H1 (cell line): ENCODE results near the gene NIN. TPM values are rescaled to one million over a fixed set of nuclear protein-coding genes. Genes with fewer than 3 reads are reported as not detected.

Experiments used
- CTCF ChIA-PET: fragments of 300-600 bp; sonication (Branson Sonifier 250); formaldehyde crosslinking; loops from one replicate; lab custom pipeline; 2021; ENCODE audit not compliant: partially characterized antibody; lab: Charles Lee
- POLR2A ChIA-PET: fragments of 300-600 bp; sonication (Branson Sonifier 250); formaldehyde crosslinking; loops from one replicate; lab custom pipeline; 2021; ENCODE audit warnings: inconsistent platforms; ENCODE audit not compliant: partially characterized antibody; lab: Charles Lee
- DNase-seq, 2 experiments: peaks; one replicate each; pipeline versions ENCODE4 v3.0.0 to v3.0.0-alpha.2; 2010 to 2022; ENCODE audit warnings: low spot score in 2 of 2, low read depth in 1 of 2, mixed read lengths in 1 of 2
- FAIRE-seq: peaks from 2 replicates; lab custom pipeline; 2011; peaks lifted over from hg19 to GRCh38; lab: Jason Lieb, UNC
- H2AFZ ChIP-seq: 2 replicates; pipeline ENCODE4 v1.8.1; 2012; ENCODE audit warnings: low read length, inconsistent platforms
- H2AK5ac ChIP-seq: 2 replicates; pipeline ENCODE4 v1.6.1; 2013; ENCODE audit warnings: low read depth, low read length
- H2BK120ac ChIP-seq: replicated peaks from 2 replicates; pipeline ENCODE3; 2013; ENCODE audit warnings: low read depth, low read length, inconsistent platforms
- H2BK12ac ChIP-seq: 2 replicates; pipeline ENCODE4 v1.6.1; 2013; ENCODE audit warnings: low read depth, low read length
- H2BK15ac ChIP-seq: 2 replicates; pipeline ENCODE4 v1.6.1; 2013; ENCODE audit warnings: low read length
- H2BK20ac ChIP-seq: 2 replicates; pipeline ENCODE4 v1.6.1; 2013; ENCODE audit warnings: low read length
- H2BK5ac ChIP-seq: 2 replicates; pipeline ENCODE4 v1.6.1; 2013; ENCODE audit warnings: low read depth, low read length
- H3K14ac ChIP-seq: 2 replicates; pipeline ENCODE4 v1.6.1; 2013; ENCODE audit warnings: inconsistent platforms; ENCODE audit not compliant: insufficient read length
- H3K18ac ChIP-seq: 2 replicates; pipeline ENCODE4 v1.6.1; 2013; ENCODE audit warnings: low read length; ENCODE audit errors: extremely low read depth
- H3K23ac ChIP-seq: 2 replicates; pipeline ENCODE4 v1.6.1; 2013; ENCODE audit warnings: inconsistent platforms; ENCODE audit not compliant: insufficient read length
- H3K23me2 ChIP-seq: 2 replicates; pipeline ENCODE4 v1.6.1; 2013; ENCODE audit warnings: low read depth, low read length
- H3K27ac ChIP-seq: 2 replicates; pipeline ENCODE4 v1.6.1; 2011; ENCODE audit warnings: low read depth, low read length, inconsistent platforms
- H3K27me3 ChIP-seq, 4 experiments: replicated peaks in 1 of 4; 1 replicate in 1 of 4; 2 replicates in 3 of 4; pipeline versions ENCODE4 v1.6.1 to v1.8.1; 2011 to 2013; ENCODE audit warnings: low read length in 3 of 4, mild to moderate bottlenecking in 3 of 4, inconsistent platforms in 2 of 4, mixed read lengths in 2 of 4, moderate library complexity in 1 of 4; ENCODE audit not compliant: control insufficient read depth in 3 of 4, insufficient read depth in 3 of 4; ENCODE audit errors: extremely low read depth in 1 of 4
- H3K36me3 ChIP-seq, 4 experiments: 2 replicates each; pipeline versions ENCODE4 v1.6.1 to v1.8.1; 2011 to 2013; ENCODE audit warnings: mild to moderate bottlenecking in 4 of 4, low read length in 3 of 4, moderate library complexity in 2 of 4, control low read depth in 1 of 4, inconsistent platforms in 1 of 4; ENCODE audit not compliant: insufficient read depth in 4 of 4, control insufficient read depth in 2 of 4
- H3K4ac ChIP-seq: replicated peaks from 2 replicates; pipeline ENCODE3; 2013; ENCODE audit warnings: low read length, low read depth, mixed read lengths, inconsistent platforms; ENCODE audit not compliant: insufficient read length
- H3K4me1 ChIP-seq, 4 experiments: replicated peaks in 1 of 4; 1 replicate in 1 of 4; 2 replicates in 3 of 4; pipeline versions ENCODE4 v1.6.1 to v1.8.1; 2011 to 2013; ENCODE audit warnings: low read length in 3 of 4, inconsistent platforms in 2 of 4, mixed read lengths in 1 of 4; ENCODE audit not compliant: insufficient read depth in 4 of 4, control insufficient read depth in 3 of 4
- H3K4me2 ChIP-seq, 2 experiments: 2 replicates each; pipeline versions ENCODE4 v1.6.1 to v1.8.1; 2011 to 2013; ENCODE audit warnings: low read depth in 2 of 2, low read length in 2 of 2, control low read depth in 1 of 2, inconsistent platforms in 1 of 2, mild to moderate bottlenecking in 1 of 2; ENCODE audit not compliant: insufficient read depth in 1 of 2
- H3K4me3 ChIP-seq, 4 experiments: fragments of 200-600, 300-600 bp in 1 of 4; sonication (generic), shearing (Covaris generic), sonication (Bioruptor Twin) in 1 of 4; 2 replicates each; pipeline versions ENCODE4 v1.5.1 to v1.8.1; 2011 to 2016; ENCODE audit warnings: low read length in 4 of 4, low read depth in 3 of 4, control low read depth in 2 of 4, inconsistent platforms in 2 of 4, mild to moderate bottlenecking in 2 of 4, mixed read lengths in 1 of 4, moderate library complexity in 1 of 4; ENCODE audit not compliant: insufficient read depth in 2 of 4; ENCODE audit errors: extremely low read depth in 1 of 4
- H3K56ac ChIP-seq: replicated peaks from 2 replicates; pipeline ENCODE3; 2013; ENCODE audit warnings: low read depth, mild to moderate bottlenecking, mixed read lengths, low read length, inconsistent platforms; ENCODE audit not compliant: insufficient read length
- H3K79me1 ChIP-seq: 2 replicates; pipeline ENCODE4 v1.6.1; 2013; ENCODE audit warnings: low read depth, low read length, control low read depth
- H3K79me2 ChIP-seq, 2 experiments: 2 replicates each; pipeline versions ENCODE4 v1.6.1 to v1.8.1; 2012 to 2013; ENCODE audit warnings: low read length in 2 of 2, mild to moderate bottlenecking in 2 of 2, inconsistent platforms in 1 of 2; ENCODE audit not compliant: insufficient read depth in 2 of 2, control insufficient read depth in 1 of 2
- H3K9ac ChIP-seq, 4 experiments: replicated peaks in 1 of 4; 1 replicate in 1 of 4; 2 replicates in 3 of 4; pipeline versions ENCODE4 v1.6.1 to v1.8.1; 2011 to 2013; ENCODE audit warnings: low read depth in 3 of 4, low read length in 3 of 4, control low read depth in 2 of 4, mild to moderate bottlenecking in 2 of 4, moderate library complexity in 2 of 4, inconsistent platforms in 1 of 4; ENCODE audit errors: extremely low read depth in 1 of 4
- H3K9me3 ChIP-seq, 2 experiments: 2 replicates each; pipeline versions ENCODE4 v1.6.1 to v1.8.1; 2012 to 2013; ENCODE audit warnings: mild to moderate bottlenecking in 2 of 2, moderate library complexity in 2 of 2, control low read depth in 1 of 2, inconsistent platforms in 1 of 2, low read depth in 1 of 2, low read length in 1 of 2, mixed read lengths in 1 of 2; ENCODE audit not compliant: insufficient read depth in 2 of 2
- H4K20me1 ChIP-seq, 2 experiments: replicated peaks in 1 of 2; 2 replicates each; pipeline versions ENCODE3 to v1.8.1; 2011 to 2013; ENCODE audit warnings: inconsistent platforms in 2 of 2, low read length in 2 of 2, mild to moderate bottlenecking in 1 of 2; ENCODE audit not compliant: insufficient read depth in 2 of 2, control insufficient read depth in 1 of 2
- H4K5ac ChIP-seq: 2 replicates; pipeline ENCODE4 v1.6.1; 2013; ENCODE audit warnings: low read length, low read depth, mixed read lengths, inconsistent platforms; ENCODE audit not compliant: insufficient read length
- H4K8ac ChIP-seq: 2 replicates; pipeline ENCODE4 v1.8.0; 2013; ENCODE audit warnings: mild to moderate bottlenecking, moderate library complexity, low read length, inconsistent platforms; ENCODE audit not compliant: insufficient read depth; ENCODE audit errors: extremely low read depth
- H4K91ac ChIP-seq: replicated peaks from 2 replicates; pipeline ENCODE3; 2013; ENCODE audit warnings: low read length, mixed read lengths, inconsistent platforms; ENCODE audit not compliant: insufficient read length
- BACH1 ChIP-seq: IDR thresholded peaks from 2 replicates; pipeline ENCODE4 v1.6.1; 2012; ENCODE audit warnings: low read length, improper control_type of control experiment
- CTCF ChIP-seq, 3 experiments: IDR thresholded peaks; 1 replicate in 2 of 3; 2 replicates in 1 of 3; pipeline versions ENCODE4 v1.5.1 to v1.6.1; 2011; ENCODE audit warnings: low read length in 3 of 3, mild to moderate bottlenecking in 3 of 3, inconsistent platforms in 2 of 3, low read depth in 1 of 3, moderate library complexity in 1 of 3; ENCODE audit not compliant: insufficient read depth in 1 of 3; ENCODE audit errors: control extremely low read depth in 1 of 3
- RAD21 ChIP-seq, 2 experiments: IDR thresholded peaks in 1 of 2; conservative IDR thresholded peaks in 1 of 2; 2 replicates each; pipeline ENCODE4 v1.6.1; 2011; ENCODE audit warnings: low read depth in 2 of 2, low read length in 2 of 2, improper control_type of control experiment in 1 of 2, inconsistent platforms in 1 of 2, mild to moderate bottlenecking in 1 of 2, moderate library complexity in 1 of 2
- WGBS, 2 experiments: shearing (Covaris generic) in 1 of 2; methylation state at CpG; one replicate each; pipeline versions ENCODE4 v1.1.6 to v1.1.7; 2013 to 2015; ENCODE audit warnings: low lambda C conversion rate in 2 of 2, mixed read lengths in 2 of 2, inconsistent platforms in 1 of 2, low coverage in 1 of 2, missing lambda C conversion rate in 1 of 2; ENCODE audit not compliant: insufficient replicate concordance in 2 of 2, insufficient coverage in 1 of 2, insufficient read length in 1 of 2; ENCODE audit errors: extremely low coverage in 1 of 2, missing lambda C conversion rate in 1 of 2; 5-methylcytosine and 5-hydroxymethylcytosine counted together
- polyA plus RNA-seq, 7 experiments: library from polyadenylated mRNA; depleted of rRNA in 3 of 7; stranded (reverse) in 5 of 7; unstranded in 2 of 7; fragments of >200 nt in 5 of 7; fragments of 200-250 nt in 2 of 7; gene quantifications; 1 replicate in 5 of 7; 2 replicates in 1 of 7; 4 replicates in 1 of 7; pipeline versions ENCODE4 v1.2.1 to v1.2.3, GENCODE V29; 2011 to 2013; ENCODE audit warnings: missing spikeins in 2 of 7, mixed read lengths in 2 of 7
- total RNA-seq: library from RNA; stranded (reverse); fragmentation: NEBNext Ultra II Directional; extraction: Animal tissue kit (Norgen Biotek cat#: 25700); gene quantifications from 2 replicates; pipeline ENCODE4 v1.2.1, GENCODE V29; 2021

NIN gene
- total and polyA plus RNA-seq, 2 of the 8 experiments (the other 6 are each of a cell fraction or from before 2014, with no cell fraction given) = 3.2 to 21.3 TPM

- Histone ChIP-seq H3K56ac (no peak overlapping the region), H3K4me3 (no peak overlapping the region), H4K91ac (no peak overlapping the region), H3K27ac (no peak overlapping the region), H3K18ac (no peak overlapping the region), H3K79me2 (no peaks in the 10 kb centered on the region), H3K9ac (no peak overlapping the region), H3K23ac (no peak overlapping the region), H3K23me2 (no peaks in the 10 kb centered on the region), H4K5ac (no peak overlapping the region), H3K9me3 (no peaks in the 10 kb centered on the region), H3K14ac (no peak overlapping the region), H3K4me2 (no peak overlapping the region), H3K36me3 (no peaks in the 10 kb centered on the region), H2BK15ac (no peak overlapping the region), H2BK12ac (no peak overlapping the region), H2AFZ (no peak overlapping the region), H3K27me3 (no peaks in the 10 kb centered on the region), H3K4ac (no peak overlapping the region), H2BK5ac (no peak overlapping the region), H2BK120ac (no peak overlapping the region), H3K79me1 (no peaks in the 10 kb centered on the region), H3K4me1 (peaks cover 0 to 2% (median 0%) of the 10 kb centered on the region in 4 experiments; a peak in 1 of 7 replicates), H4K20me1 (no peaks in the 10 kb centered on the region), H2BK20ac (no peak overlapping the region), H4K8ac (no peak overlapping the region), H2AK5ac (no peak overlapping the region)
- ChIA-PET CTCF (interaction anchor here (0.6 to 3.7 kb wide), 29 partner anchors 9 to 304 kb away, joined by 3 to 19 read pairs (median 4); no protein-coding TSS in a partner anchor), POLR2A (interaction anchor here (0.6 to 1.1 kb wide), 2 partner anchors 51 to 55 kb away, joined by 3 to 4 read pairs; no protein-coding TSS in a partner anchor)
- 86% methylated on average over 2 of the region's 2 CpGs; no CpG with 5 or more reads in 1 of the 2 experiments for WGBS, 2 experiments
- FAIRE-seq (no peak), DNase-seq (no peak)
- TF ChIP-seq CTCF (IDR thresholded peaks at IDR 0.05; ENCODE audit: control extremely low read depth in 1 of 3, insufficient read depth in 1 of 3, low read depth in 1 of 3, low read length in 3 of 3) (peak in 1 of 3 experiments; percentile 55; a peak in 2 of 4 replicates), RAD21 (IDR thresholded peaks at IDR 0.05 in 1 of 2, conservative IDR thresholded peaks at IDR 0.05 in 1 of 2; ENCODE audit: low read depth in 2 of 2, low read length in 2 of 2) (peak; percentile 50 to 60), BACH1 (no peak)
These were observed 116.4 kb downstream of the NIN start for GRCh38 chr14:50714450-50715073.
